Mononuclear cell (primary cell): Measurements from ENCODE around the gene PRRC2A. TPM values are rescaled to one million over a fixed set of nuclear protein-coding genes. Genes with fewer than 3 reads are reported as not detected.

Experiments used
- H3K27me3 ChIP-seq: 2 replicates; pipeline ENCODE4 v1.6.0; 2011; ENCODE audit warnings: low read length, control low read depth; ENCODE audit not compliant: insufficient read depth
- H3K4me1 ChIP-seq: 2 replicates; pipeline ENCODE4 v1.5.1; 2011; ENCODE audit warnings: mild to moderate bottlenecking, low read length, control low read depth; ENCODE audit not compliant: insufficient read depth
- H3K4me3 ChIP-seq: 2 replicates; pipeline ENCODE4 v1.5.1; 2011; ENCODE audit warnings: mild to moderate bottlenecking, low read length, moderate library complexity
- H3K9me3 ChIP-seq: 2 replicates; pipeline ENCODE4 v1.5.1; 2011; ENCODE audit warnings: low read depth, mild to moderate bottlenecking, control low read depth, low read length
- total RNA-seq: library from RNA; depleted of rRNA; stranded (reverse); fragments of >200 nt; gene quantifications from one replicate; pipeline ENCODE4 v1.2.3, GENCODE V29; 2012

PRRC2A gene
- total RNA-seq, 1 donor, result 67.0 TPM

GRCh38 chr6:31661262-31662123, 41.0 kb downstream of the PRRC2A start:
- Histone ChIP-seq H3K27me3 (no peaks in the 10 kb centered on the region), H3K4me1 (peaks cover 77% of the 10 kb centered on the region), H3K4me3 (peak overlapping the region; percentile 86), H3K9me3 (no peaks in the 10 kb centered on the region)

DNA sequence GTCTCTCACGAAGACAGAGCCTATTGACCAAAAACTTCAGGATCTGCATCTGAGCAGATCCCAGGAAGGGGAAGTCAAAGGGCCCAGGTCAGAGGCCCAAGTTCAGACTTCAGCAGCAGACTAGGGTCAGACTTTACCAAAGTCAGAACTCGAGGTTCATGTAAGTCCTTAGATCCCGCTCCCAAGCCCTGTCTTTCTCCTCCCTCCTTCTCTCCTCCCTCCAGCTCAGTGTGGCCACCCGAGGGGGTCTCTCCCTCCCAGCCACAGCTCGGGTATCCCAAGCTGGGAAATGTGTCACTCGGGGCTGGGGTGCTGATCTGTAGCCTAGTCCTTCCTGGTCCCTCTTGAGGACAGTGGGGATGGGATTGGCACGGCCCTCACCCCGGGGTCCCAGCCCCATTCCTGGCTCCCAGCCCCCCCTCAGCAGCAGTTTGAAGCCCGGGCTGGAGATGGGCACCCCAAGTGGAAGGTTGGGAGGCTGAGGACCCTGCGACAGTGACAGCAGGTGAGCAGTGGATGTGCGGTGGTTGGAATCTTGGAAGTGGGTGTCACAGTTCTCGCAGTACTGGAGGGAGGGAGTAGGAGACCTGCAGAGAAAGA, 41.7 kb downstream of the PRRC2A start:
- Histone ChIP-seq H3K27me3 (no peaks in the 10 kb centered on the region), H3K4me3 (no peak overlapping the region), H3K9me3 (no peaks in the 10 kb centered on the region), H3K4me1 (peaks cover 83% of the 10 kb centered on the region)

DNA sequence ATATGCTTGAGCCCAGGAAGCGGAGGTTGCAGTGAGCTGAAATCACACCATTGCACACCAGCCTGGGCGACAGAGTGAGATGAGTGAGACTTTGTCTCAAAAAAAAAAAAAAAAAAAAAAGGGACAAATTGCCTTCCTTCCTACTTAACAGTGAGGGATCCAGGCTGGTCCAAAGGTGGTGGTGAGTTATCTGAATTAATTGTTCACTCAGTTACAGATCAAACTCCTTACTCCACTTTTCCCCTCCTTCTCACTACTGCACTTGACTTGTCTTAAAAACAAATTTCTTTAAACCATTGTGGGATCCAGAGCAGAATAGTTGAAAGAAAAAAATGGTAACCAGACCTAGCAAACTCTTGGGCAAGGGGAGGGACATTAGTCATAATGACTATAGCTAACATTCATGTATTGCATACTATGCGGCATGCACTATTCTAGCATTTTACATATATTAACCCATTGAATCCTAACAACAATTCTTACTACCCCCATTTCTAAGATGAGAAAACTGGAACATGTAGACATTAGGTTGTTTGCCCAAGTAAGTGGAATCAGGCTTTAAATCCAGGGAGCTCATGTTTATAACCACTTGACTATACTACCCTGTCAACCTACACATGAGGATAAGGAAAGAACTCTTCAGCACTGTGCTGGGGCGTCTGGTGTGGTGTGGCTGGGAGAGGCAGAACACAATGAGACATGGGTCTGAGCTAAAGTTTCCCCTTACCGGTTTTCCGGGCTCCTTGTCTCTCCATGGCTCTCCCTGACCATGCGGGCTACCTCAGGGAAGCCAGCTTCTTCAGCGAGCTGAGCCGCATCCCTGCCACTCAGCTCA, 42.8 kb downstream of the PRRC2A start:
- H3K4me1 ChIP-seq, result peaks cover 83% of the 10 kb centered on the region
- no peak overlapping the region for H3K4me3 ChIP-seq
- no peaks in the 10 kb centered on the region for H3K9me3 ChIP-seq
- no peaks in the 10 kb centered on the region for H3K27me3 ChIP-seq

DNA sequence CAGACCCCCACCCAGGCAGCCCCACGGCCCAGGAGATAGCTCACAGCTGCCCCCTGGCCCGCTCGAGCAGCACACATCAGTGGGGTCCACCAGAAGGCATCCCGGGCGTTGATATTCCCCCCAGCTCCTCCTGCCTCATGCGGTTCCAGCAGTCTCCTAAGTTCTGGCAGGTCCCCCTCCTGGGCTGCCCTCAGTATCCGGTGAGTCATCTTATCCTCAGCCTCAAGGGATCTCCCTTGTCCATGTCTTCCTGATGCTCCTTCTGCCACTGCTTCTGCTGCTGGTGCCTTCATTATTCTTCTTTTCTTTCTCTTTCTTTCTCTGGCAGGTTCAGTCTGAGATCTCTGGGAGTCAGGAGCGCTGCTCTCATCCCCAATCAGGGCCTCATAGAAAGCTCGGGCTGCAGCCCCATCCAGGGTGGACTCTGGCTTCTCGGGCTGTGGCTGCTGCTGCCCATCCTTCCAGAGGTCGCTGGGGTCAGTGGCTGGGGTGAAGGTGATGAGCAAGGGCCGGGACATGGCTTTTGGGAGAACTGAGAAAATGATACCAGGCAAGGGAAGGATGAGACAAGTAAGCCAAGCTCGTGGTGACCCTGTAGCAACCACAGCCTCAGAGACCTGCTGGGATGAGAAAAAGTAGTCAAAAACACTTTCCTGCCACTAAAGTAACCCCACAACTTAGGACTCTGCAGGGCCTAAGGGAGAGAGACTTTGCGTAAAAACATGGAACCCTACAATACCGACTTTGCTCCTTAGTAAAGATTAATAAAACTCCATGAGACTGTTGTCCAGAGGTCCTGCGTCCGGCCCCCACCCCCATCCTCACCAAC, 43.7 kb downstream of the PRRC2A start:
- no peaks in the 10 kb centered on the region for H3K9me3 ChIP-seq
- H3K4me1 ChIP-seq, result peaks cover 75% of the 10 kb centered on the region
- H3K27me3 ChIP-seq, result no peaks in the 10 kb centered on the region
- peak overlapping the region; percentile 86 for H3K4me3 ChIP-seq

DNA sequence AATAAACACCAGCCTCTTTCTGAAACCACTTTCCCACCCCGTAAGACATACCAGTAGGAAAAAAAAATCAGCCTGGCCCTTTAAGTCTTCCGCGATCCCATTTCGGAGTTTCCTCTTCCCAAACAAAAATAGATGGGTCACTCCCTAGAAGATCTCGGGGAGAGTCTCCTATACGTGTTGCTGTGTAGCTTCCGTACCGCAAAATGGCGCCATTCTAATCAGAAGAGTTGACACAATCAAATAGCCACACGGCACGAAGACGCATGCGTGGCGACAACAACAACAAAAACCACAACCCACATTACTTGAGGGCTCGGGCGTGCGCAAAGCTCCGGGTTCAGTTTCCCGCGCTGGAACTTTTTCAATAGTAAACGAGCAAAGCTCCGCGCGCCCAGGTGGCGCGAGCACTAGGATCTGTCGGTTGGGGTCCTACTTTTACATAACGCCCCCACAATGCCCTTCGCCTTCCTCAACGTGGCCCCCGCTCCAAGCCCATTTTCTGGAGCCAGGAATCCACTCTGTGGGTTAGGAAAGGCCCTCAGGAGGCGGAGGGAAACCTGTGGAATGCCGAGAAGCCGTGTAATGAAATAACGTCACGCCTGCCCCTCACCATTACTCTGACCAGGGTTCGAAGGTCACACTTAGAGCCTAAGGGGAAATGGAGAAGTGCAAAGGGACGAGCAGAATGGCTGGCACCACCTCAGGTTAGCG, 44.4 kb downstream of the PRRC2A start, which contains the start of gene GPANK1:
TSS of gene GPANK1 (minus strand) at position 208 of the 711 bp plus-strand sequence. CDS start 519 bp downstream, outside the sequence.
- H3K4me3 ChIP-seq, result peak within 1 kb of the TSS; percentile 86
- no peaks in the 10 kb centered on the region for H3K9me3 ChIP-seq
- H3K4me1 ChIP-seq, result peaks cover 67% of the 10 kb centered on the region
- H3K27me3 ChIP-seq, result no peaks in the 10 kb centered on the region

DNA sequence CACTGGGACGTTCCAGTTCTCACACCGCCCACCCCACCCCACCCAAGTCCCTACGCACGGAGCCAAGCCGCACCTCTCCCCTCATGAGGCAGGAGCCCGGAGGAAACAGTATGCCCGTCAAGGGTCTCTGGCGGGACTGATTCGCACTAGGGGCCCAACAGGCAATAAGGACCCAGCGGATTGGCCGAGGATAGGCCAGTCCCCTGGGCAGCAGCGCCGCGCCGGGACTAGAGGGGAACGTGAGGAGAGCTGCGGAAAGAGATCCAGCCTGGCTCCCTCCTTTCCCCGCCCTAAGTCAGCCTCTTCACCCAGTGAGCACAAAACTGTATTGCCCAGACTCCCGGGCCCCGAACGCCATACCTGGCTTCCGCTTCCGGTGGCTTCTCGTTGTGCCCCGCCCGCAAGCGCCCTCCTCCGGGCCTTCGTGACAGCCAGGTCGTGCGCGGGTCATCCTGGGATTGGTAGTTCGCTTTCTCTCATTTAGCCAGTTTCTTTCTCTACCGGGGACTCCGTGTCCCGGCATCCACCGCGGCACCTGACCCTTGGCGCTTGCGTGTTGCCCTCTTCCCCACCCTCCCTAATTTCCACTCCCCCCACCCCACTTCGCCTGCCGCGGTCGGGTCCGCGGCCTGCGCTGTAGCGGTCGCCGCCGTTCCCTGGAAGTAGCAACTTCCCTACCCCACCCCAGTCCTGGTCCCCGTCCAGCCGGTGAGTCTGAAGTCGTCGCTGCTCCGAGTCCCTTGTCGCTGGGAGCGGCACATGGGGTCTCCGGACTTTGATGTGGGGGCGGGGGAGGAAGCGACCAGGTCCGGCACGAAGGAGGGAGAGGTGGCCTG, 45.2 kb downstream of the PRRC2A start, which contains the start of gene CSNK2B:
TSS of gene CSNK2B (plus strand) at position 580 of the 836 bp plus-strand sequence. CDS start 752 bp downstream, outside the sequence.
- Histone ChIP-seq H3K4me3 (peak within 1 kb of the TSS; percentile 86), H3K4me1 (peaks cover 61% of the 10 kb centered on the region), H3K27me3 (no peaks in the 10 kb centered on the region), H3K9me3 (no peaks in the 10 kb centered on the region)

DNA sequence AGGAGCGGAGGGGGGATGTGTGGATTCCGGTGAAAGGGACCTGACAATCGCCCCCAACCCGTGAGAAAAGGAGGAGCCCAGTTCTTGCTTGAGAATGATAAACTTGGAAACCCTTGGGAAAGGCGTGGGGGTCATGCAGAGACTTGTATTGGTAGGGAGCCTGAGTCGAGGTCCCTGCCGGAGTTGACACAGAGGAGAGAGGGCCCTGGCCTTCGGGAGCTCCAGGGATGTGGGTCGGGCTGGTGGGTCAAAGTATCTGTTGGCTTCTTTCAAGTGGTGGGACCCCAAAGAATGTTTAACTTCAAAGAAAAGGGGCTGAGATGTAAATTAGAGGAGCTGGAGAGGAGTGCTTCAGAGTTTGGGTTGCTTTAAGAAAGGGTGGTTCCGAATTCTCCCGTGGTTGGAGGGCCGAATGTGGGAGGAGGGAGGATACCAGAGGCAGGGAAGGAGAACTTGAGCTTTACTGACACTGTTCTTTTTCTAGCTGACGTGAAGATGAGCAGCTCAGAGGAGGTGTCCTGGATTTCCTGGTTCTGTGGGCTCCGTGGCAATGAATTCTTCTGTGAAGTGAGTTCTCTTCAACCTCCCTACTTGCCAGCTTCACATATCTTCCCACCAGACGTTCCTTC, 45.9 kb downstream of the PRRC2A start:
- Histone ChIP-seq H3K9me3 (no peaks in the 10 kb centered on the region), H3K27me3 (no peaks in the 10 kb centered on the region), H3K4me1 (peaks cover 53% of the 10 kb centered on the region), H3K4me3 (peak overlapping the region; percentile 86)

DNA sequence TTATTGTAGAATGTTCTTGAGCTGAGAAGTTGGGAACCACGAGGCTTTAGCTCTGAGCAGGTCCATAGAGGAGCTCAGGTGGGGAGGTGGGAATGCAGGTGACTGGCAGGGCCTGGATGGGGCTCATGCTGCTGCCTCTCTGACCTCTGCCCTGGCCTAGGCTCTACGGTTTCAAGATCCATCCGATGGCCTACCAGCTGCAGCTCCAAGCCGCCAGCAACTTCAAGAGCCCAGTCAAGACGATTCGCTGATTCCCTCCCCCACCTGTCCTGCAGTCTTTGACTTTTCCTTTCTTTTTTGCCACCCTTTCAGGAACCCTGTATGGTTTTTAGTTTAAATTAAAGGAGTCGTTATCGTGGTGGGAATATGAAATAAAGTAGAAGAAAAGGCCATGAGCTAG, 49.2 kb downstream of the PRRC2A start, which contains the start of gene LY6G5B:
TSS of gene LY6G5B (plus strand) at position 301 of the 400 bp plus-strand sequence. CDS start 975 bp downstream, outside the sequence.
- H3K9me3 ChIP-seq, result no peaks in the 10 kb centered on the region
- H3K4me1 ChIP-seq, result peaks cover 23% of the 10 kb centered on the region
- no peak within 1 kb of the TSS for H3K4me3 ChIP-seq
- H3K27me3 ChIP-seq, result no peaks in the 10 kb centered on the region

DNA sequence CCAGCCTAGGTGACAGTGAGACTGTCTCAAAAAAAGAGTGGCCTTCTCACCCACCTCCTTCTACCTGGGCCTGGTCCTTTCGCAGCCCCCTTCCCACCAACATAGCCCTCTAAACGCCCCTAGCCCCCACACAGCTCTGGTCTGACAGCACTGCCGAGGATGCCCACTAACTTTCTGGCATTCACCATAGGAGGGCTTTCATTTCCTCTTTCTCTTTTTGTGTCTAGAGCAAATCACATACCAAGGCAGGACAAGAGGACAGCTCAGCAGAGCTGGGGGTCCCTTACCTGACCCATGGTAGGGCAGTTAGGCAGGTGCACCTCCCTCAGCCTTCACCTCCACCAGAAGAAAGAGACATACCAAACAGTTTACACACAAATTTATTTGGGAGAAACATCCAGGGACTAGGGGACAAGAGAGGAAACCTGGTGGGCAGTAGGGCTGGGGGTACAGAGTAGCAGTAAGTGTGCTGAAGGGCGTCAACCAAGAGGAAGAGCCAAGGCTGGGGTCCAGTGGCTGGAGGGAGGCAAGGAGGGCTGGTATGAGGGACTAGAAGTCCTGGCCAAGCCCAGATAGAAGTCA, 55.9 kb downstream of the PRRC2A start:
- no peak overlapping the region for H3K4me3 ChIP-seq
- H3K4me1 ChIP-seq, result peaks cover 20% of the 10 kb centered on the region
- H3K9me3 ChIP-seq, result no peaks in the 10 kb centered on the region
- no peaks in the 10 kb centered on the region for H3K27me3 ChIP-seq

DNA sequence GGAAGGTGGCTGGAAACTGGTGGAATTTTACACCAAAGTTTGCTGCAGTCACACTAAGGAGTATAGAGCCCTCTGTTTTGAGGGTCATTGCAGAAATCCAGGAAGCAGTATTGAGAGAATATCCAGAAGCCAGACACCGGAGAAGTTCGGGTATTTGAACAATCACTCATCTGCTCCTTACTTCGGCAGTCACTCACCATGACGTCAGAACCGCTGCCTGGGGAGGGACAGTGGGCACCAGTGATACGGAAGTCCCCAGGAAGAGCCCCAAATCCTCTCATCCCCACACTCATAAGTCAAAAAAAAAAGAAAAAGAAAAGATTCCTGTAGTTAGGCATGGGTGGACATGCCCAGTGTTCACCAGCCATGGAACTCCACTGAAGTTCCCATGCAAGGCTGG, 56.4 kb downstream of the PRRC2A start:
- no peaks in the 10 kb centered on the region for H3K27me3 ChIP-seq
- H3K9me3 ChIP-seq, result no peaks in the 10 kb centered on the region
- no peak overlapping the region for H3K4me3 ChIP-seq
- H3K4me1 ChIP-seq, result peaks cover 24% of the 10 kb centered on the region

- Histone ChIP-seq H3K27me3 (no peaks in the 10 kb centered on the region), H3K9me3 (no peaks in the 10 kb centered on the region), H3K4me3 (no peak overlapping the region), H3K4me1 (peaks cover 24% of the 10 kb centered on the region)
Measured at GRCh38 chr6:31677955-31678354, 57.4 kb downstream of the PRRC2A start.
